Mucosa of rectum (tissue), 2 donors: ENCODE measurements around the gene ARL6IP4.

Experiments used
- H3K27ac ChIP-seq, 2 donors: one replicate each; pipeline ENCODE4 v1.7.0; 2013; ENCODE audit warnings: inconsistent platforms in 2 of 2, low read depth in 2 of 2, low read length in 2 of 2
- H3K27me3 ChIP-seq, 2 donors: one replicate each; pipeline ENCODE4 v1.7.0; 2013; ENCODE audit warnings: low read length in 2 of 2; ENCODE audit not compliant: control insufficient read depth in 2 of 2, insufficient read depth in 2 of 2
- H3K36me3 ChIP-seq, 2 donors: one replicate each; pipeline ENCODE4 v1.7.0; 2013; ENCODE audit warnings: low read length in 2 of 2; ENCODE audit not compliant: control insufficient read depth in 2 of 2, insufficient read depth in 2 of 2
- H3K4me1 ChIP-seq, 2 donors: one replicate each; pipeline ENCODE4 v1.7.0; 2013; ENCODE audit warnings: low read length in 2 of 2, mild to moderate bottlenecking in 1 of 2; ENCODE audit not compliant: control insufficient read depth in 2 of 2, insufficient read depth in 2 of 2
- H3K4me3 ChIP-seq, 2 donors: one replicate each; pipeline ENCODE4 v1.7.0; 2013; ENCODE audit warnings: low read length in 2 of 2
- H3K9ac ChIP-seq, 2 donors: one replicate each; pipeline ENCODE4 v1.7.0; 2013; ENCODE audit warnings: low read length in 2 of 2, low read depth in 1 of 2, mild to moderate bottlenecking in 1 of 2
- H3K9me3 ChIP-seq, 2 donors: one replicate each; pipeline ENCODE4 v1.7.0; 2013; ENCODE audit warnings: low read length in 2 of 2; ENCODE audit not compliant: control insufficient read depth in 2 of 2
- donor health status: healthy.
- donor health status: Normal muscosa, but diverticular disease.

ARL6IP4 gene

DNA sequence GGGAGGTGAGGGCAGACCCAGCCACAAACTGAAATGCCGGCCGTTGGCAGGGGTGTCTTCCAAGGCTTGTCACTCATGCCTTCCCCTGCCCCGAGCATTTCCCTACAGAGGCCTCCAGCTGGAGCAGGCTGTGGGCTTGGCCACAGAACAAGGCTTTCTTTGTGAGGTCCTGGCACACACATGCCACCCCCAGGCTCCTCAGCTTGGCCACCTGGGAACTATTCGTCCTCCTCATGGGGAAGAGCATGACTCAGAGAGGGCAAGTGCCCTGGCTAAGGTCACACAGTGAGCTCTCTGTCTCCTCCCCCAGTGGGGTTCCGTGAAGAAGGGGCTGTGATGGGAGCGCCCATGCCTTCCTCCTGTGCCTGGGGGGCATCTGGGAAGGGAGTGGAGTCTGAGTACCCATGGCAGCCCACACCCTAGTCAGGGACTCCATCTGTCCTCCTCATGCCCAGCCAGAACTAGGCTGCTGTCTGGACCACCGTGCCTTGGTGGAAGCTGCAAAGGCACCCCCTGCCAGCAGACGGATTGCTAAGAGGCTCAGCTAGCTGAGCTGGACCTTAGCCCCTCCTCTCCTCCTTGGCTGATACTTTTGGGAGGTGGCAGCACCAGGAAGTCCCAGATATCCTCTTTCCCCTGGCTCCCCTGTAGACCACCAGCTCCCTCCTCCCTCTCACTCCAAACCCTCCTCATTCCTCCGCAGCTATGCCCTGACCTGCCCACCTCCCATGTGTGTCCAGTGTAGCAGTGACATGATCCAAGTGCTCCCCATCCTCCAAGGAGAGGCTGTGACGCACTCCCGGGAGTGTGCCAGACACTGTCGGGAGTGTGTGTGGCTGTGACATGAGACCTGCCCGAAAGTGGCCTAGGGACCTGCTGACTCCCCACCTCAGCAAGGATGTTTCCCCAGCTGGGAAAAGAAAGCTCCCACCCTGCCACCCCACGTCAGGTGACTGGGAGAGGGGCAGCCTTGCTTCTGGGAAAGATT, 35.6 kb upstream of the ARL6IP4 start:
- no peaks in the 10 kb centered on the region for H3K36me3 ChIP-seq
- no peaks in the 10 kb centered on the region for H3K27me3 ChIP-seq
- H3K9me3 ChIP-seq = no peaks in the 10 kb centered on the region
- no peak overlapping the region for H3K9ac ChIP-seq
- H3K27ac ChIP-seq = no peak overlapping the region
- peaks cover 25 to 36% of the 10 kb centered on the region in 2 donors for H3K4me1 ChIP-seq
- H3K4me3 ChIP-seq = no peak overlapping the region

DNA sequence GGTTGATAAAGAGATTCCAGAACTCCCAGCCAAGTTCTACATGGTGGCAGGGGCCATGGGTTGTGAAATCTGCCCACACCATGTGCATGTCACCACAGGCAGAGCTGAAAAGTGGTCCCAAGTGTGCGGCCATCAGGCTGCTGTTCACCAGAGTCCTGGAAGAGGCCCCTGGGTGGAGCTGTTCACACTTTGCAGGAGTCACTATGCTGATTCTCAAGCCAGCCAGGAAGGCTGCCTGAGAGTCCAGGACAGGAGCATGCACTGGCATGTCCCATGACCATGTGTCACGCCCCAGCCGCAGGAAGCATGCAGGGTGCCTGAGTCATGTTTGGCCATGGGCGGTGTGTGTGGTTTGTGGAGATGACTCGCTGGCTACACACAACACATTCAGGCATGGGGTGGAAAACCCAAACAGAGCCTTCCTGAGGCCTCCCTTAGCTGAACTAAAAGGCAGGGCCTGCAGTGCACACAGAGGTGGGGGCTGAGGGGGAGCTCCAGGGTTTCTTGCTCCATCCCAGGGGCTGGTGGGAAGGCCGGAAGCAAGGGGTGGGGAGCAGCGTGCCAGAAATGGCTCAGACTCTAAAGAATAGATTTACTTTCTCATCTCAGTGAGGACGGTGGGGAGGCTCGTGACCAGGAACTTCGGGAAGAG, 33.7 kb upstream of the ARL6IP4 start:
- H3K27ac ChIP-seq = peak overlapping the region; percentile 75 to 82
- peaks cover 34 to 47% of the 10 kb centered on the region in 2 donors for H3K4me1 ChIP-seq
- H3K36me3 ChIP-seq = no peaks in the 10 kb centered on the region
- no peak overlapping the region for H3K4me3 ChIP-seq
- H3K9me3 ChIP-seq = no peaks in the 10 kb centered on the region
- H3K9ac ChIP-seq = peak overlapping the region; percentile 17 to 60
- H3K27me3 ChIP-seq = no peaks in the 10 kb centered on the region

DNA sequence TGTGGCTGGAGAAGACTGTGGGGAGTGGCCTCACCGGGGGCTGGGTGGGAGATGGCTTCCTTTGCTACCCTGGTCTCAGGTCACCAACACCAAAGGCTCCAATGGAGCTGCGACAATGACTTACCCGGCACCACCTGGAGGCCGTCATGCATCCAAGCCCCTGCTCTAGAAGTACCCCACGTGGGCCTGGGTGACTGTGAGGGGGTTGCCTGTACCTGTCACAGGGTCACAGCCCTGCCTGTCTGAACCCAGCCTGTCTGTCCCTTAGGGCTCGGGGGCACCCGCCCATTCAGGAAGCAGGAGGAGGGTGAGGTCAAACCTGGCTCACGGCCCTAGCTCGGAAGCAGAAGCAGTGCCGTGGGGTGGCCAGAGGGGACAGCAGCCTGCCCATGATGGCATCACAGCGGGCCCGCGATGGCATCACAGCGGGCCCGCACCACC, 33.1 kb upstream of the ARL6IP4 start:
- Histone ChIP-seq H3K36me3 (no peaks in the 10 kb centered on the region), H3K4me1 (peaks cover 34 to 50% of the 10 kb centered on the region in 2 donors), H3K9me3 (no peaks in the 10 kb centered on the region), H3K9ac (peak overlapping the region in 1 of 2 donors; percentile 60), H3K27me3 (no peaks in the 10 kb centered on the region), H3K27ac (peak overlapping the region; percentile 75 to 82), H3K4me3 (peak overlapping the region in 1 of 2 donors; percentile 4)

DNA sequence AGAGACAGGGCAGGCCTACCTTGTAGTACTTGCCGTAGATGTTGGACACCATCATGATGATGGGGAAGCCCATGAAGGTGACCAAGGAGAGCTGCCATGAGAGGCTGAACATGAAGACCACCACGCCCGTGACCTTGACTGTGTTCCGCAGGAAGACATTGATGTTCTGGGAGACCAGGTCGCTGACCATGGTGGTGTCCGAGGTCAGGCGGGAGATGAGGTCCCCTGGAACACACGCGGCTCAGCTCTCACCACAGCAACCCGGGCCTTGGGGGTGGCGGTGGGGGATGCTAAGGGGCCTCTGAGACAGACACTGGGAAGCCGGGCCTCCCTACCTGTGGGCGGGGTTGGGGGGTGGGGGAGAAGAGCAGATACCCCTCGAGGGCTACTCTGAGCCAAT, 31.9 kb upstream of the ARL6IP4 start:
- Histone ChIP-seq H3K27ac (no peak overlapping the region), H3K4me1 (peaks cover 30 to 44% of the 10 kb centered on the region in 2 donors), H3K9ac (no peak overlapping the region), H3K4me3 (no peak overlapping the region), H3K9me3 (no peaks in the 10 kb centered on the region), H3K27me3 (no peaks in the 10 kb centered on the region), H3K36me3 (no peaks in the 10 kb centered on the region)

DNA sequence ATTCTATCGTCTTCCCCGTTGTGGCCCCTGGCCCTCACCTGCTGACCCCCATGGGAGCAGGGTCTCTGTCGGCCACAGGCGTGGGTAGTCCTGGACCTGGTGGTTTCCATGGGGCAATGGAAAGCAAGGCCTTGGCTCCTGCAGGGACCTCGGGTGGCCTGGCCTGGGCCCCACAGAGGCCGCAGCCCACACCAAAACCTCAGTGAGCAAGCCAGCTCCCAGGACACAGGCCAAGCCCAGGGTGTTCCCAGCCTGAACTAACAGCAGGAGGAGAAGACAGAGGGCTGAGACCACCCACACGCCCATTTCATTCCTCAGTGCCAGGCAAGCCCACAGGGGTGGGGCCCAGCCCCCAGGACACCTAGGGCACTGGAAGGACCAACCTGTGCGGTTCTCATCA, 31.1 kb upstream of the ARL6IP4 start:
- no peaks in the 10 kb centered on the region for H3K36me3 ChIP-seq
- H3K4me1 ChIP-seq = peaks cover 30 to 40% of the 10 kb centered on the region in 2 donors
- H3K27ac ChIP-seq = no peak overlapping the region
- H3K9ac ChIP-seq = no peak overlapping the region
- H3K9me3 ChIP-seq = no peaks in the 10 kb centered on the region
- H3K27me3 ChIP-seq = no peaks in the 10 kb centered on the region
- no peak overlapping the region for H3K4me3 ChIP-seq

DNA sequence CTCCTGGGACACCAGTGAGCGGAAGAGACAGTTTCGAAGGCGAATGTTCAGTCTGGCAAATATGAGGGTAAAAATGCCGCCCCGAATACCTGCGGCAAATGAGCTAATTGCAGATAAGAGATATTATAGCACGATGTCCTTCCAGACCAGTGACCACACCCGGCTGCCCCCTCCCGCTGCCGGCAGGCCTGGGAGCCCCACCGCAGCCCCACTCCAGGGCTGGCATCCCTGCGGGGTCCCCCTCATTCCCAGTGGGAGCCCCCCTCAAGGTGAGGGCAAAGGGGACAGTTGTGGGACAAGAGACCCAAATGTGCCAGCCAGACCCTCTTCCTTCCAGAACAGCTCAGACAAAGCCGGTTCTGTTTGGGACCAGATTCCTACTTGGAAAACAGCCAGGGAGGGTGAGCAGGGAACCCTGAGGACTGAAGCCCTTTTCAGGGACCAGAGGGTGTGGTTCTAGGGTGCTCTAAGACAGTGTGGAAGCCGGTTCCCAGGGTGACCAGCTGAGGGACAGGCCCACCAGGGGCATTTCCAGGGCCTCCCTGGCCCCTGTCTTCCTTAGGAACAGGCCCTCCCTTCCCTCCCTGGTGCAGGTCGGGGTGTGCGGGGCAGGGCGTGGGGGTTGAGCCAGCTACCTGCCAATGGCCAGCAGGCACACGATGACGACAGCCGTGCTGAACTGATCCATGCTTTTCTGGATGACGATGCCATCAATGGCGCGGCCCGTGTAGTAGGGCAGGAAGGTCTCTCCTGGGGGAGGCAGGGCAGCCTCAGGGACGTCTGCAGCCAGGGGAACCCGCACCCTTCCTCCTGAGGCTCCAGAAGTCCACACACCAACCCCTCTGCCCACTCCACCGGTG, 30.4 kb upstream of the ARL6IP4 start:
- H3K9me3 ChIP-seq = no peaks in the 10 kb centered on the region
- H3K36me3 ChIP-seq = no peaks in the 10 kb centered on the region
- H3K4me3 ChIP-seq = no peak overlapping the region
- no peak overlapping the region for H3K9ac ChIP-seq
- H3K4me1 ChIP-seq = peaks cover 30 to 34% of the 10 kb centered on the region in 2 donors
- no peaks in the 10 kb centered on the region for H3K27me3 ChIP-seq
- no peak overlapping the region for H3K27ac ChIP-seq

DNA sequence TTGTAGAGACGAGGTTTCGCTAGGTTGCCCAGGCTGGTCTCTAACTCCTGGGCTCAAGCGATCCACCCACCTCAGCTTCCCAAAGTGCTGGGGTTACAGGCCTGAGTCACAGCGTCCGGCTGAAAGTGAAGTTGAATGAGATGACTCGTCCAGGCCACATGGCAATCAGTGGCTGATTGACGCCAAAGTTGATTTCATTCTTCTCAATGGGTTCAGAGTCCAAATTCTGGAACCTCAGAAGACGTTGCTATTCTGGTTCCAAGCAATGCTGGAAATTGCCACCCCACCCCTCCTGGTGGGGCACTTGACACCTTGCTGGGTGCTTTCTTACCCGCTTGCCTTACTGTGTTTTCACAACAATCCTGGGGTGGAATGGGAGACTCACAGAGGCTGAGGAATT, 29.1 kb upstream of the ARL6IP4 start:
- H3K9ac ChIP-seq = peak overlapping the region in 1 of 2 donors; percentile 8
- no peaks in the 10 kb centered on the region for H3K27me3 ChIP-seq
- H3K27ac ChIP-seq = peak overlapping the region; percentile 35 to 59
- H3K36me3 ChIP-seq = no peaks in the 10 kb centered on the region
- no peak overlapping the region for H3K4me3 ChIP-seq
- H3K4me1 ChIP-seq = peaks cover 28 to 30% of the 10 kb centered on the region in 2 donors
- no peaks in the 10 kb centered on the region for H3K9me3 ChIP-seq

DNA sequence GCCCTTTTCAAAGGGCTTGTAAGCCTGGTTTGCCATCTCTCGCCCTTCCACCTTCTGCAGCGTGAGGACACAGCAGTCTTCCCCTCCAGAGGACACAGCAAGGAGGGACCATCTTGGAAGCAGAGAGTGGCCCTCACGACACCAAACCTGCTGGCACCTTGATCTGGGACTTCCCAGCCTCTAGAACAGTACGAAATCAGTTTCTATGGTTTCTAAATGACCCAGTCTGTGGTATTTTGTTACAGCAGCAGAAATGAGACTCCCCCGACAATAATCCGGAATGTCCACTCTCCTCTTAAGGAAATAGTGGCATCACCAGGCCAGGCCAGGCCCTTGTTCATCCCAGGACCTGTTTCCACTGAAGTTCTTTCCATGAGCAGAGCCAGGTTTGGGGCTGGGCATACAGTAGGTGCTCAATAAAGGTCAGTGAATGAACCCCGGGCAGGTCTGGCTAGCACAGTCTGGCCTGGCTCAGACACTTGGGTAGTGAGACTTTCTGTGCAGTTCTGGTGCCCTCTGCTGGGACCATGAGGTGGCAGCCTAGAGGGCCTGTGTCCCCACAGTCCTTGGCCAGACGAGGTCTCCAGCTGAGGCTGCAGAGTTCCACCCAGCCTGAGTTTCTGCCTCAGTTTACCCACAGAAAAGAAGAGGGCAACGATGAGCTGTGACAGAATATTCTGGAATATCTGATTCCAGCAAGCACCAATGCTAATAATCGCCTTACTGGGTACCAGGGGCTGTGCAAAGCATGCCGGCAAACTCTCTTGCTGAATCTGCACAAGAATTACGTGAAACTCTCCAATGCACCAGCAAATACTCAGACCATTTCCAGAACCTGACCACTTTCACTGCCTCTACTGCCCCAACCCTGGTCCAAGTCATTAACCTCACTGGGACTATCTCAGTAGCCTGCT, 28.2 kb upstream of the ARL6IP4 start:
- Histone ChIP-seq H3K36me3 (no peaks in the 10 kb centered on the region), H3K9me3 (no peaks in the 10 kb centered on the region), H3K9ac (peak overlapping the region in 1 of 2 donors; percentile 8), H3K4me1 (peaks cover 20 to 22% of the 10 kb centered on the region in 2 donors), H3K27me3 (no peaks in the 10 kb centered on the region), H3K4me3 (no peak overlapping the region), H3K27ac (peak overlapping the region; percentile 35 to 59)

DNA sequence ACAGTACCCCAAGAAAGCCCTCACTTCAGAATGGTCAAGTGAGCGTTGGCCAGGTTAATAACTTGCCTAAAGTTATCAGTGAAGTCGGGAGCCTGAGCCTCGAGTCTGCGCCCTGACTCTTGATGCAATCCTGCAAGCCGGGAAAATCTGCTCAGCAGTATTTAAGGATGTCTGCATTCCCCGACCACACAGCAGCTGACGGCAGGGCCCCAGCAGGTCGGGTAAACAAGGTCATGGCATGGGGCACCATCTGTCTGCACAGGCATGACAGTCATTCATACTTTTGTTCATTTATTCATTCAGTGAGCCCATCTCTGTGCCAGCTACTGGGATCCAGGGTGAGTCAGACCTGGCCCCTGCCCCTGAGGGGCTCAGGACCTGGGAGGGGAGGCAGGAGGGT, 25.3 kb upstream of the ARL6IP4 start:
- no peak overlapping the region for H3K9ac ChIP-seq
- H3K27me3 ChIP-seq = no peaks in the 10 kb centered on the region
- H3K9me3 ChIP-seq = no peaks in the 10 kb centered on the region
- no peak overlapping the region for H3K4me3 ChIP-seq
- H3K36me3 ChIP-seq = no peaks in the 10 kb centered on the region
- peaks cover 11 to 14% of the 10 kb centered on the region in 2 donors for H3K4me1 ChIP-seq
- H3K27ac ChIP-seq = no peak overlapping the region
